Measurements from ENCODE around the gene ATP2A3.

Gene ATP2A3

GRCh38 chr17:3915581-3915994 is 48.6 kb downstream of the ATP2A3 start:
- Histone ChIP-seq H3K27ac (no peak overlapping the region), H3K4me3 (no peak overlapping the region), H3K9ac (ENCODE audit: insufficient read length) (no peak overlapping the region), H3K36me3 (ENCODE audit: insufficient read depth, low read length) (no peaks in the 10 kb centered on the region), H3K9me3 (ENCODE audit: low read depth, low read length) (no peaks in the 10 kb centered on the region)
- TF ChIP-seq FOXP2 (optimal IDR thresholded peaks at IDR 0.05; ENCODE audit: control extremely low read depth, extremely low read length, insufficient read depth) (no peak), POLR2AphosphoS5 (IDR thresholded peaks at IDR 0.05; ENCODE audit: borderline replicate concordance, low read depth, low read length) (no peak), EZH2 (IDR thresholded peaks at IDR 0.05) (no peak)
- DNase-seq (ENCODE audit: low read depth, low spot score) = no peak

- no peaks in the 10 kb centered on the region for H3K9me3 ChIP-seq (ENCODE audit: low read depth, low read length)
- no peak overlapping the region for H3K27ac ChIP-seq
- no peak overlapping the region for H3K4me3 ChIP-seq
- no peaks in the 10 kb centered on the region for H3K36me3 ChIP-seq (ENCODE audit: insufficient read depth, low read length)
- no peak overlapping the region for H3K9ac ChIP-seq (ENCODE audit: insufficient read length)
- no peak for TF ChIP-seq EZH2 (IDR thresholded peaks at IDR 0.05)
- no peak for TF ChIP-seq POLR2AphosphoS5 (IDR thresholded peaks at IDR 0.05; ENCODE audit: borderline replicate concordance, low read depth, low read length)
- TF ChIP-seq FOXP2 (optimal IDR thresholded peaks at IDR 0.05; ENCODE audit: control extremely low read depth, extremely low read length, insufficient read depth) = no peak
- no peak for DNase-seq (ENCODE audit: low read depth, low spot score)
These were observed 49.9 kb downstream of the ATP2A3 start for GRCh38 chr17:3914312-3914670.

- Histone ChIP-seq H3K4me3 (no peak overlapping the region), H3K9ac (ENCODE audit: insufficient read length) (no peak overlapping the region), H3K9me3 (ENCODE audit: low read depth, low read length) (no peaks in the 10 kb centered on the region), H3K36me3 (ENCODE audit: insufficient read depth, low read length) (no peaks in the 10 kb centered on the region), H3K27ac (no peak overlapping the region)
- TF ChIP-seq EZH2 (IDR thresholded peaks at IDR 0.05) (no peak), POLR2AphosphoS5 (IDR thresholded peaks at IDR 0.05; ENCODE audit: borderline replicate concordance, low read depth, low read length) (no peak), FOXP2 (optimal IDR thresholded peaks at IDR 0.05; ENCODE audit: control extremely low read depth, extremely low read length, insufficient read depth) (no peak)
- no peak for DNase-seq (ENCODE audit: low read depth, low spot score)
These were observed 50.5 kb downstream of the ATP2A3 start for GRCh38 chr17:3913531-3914311.

GRCh38 chr17:3912827-3913226 is 51.4 kb downstream of the ATP2A3 start:
- no peak overlapping the region for H3K27ac ChIP-seq
- TF ChIP-seq EZH2 (IDR thresholded peaks at IDR 0.05) (no peak), FOXP2 (optimal IDR thresholded peaks at IDR 0.05; ENCODE audit: control extremely low read depth, extremely low read length, insufficient read depth) (no peak), POLR2AphosphoS5 (IDR thresholded peaks at IDR 0.05; ENCODE audit: borderline replicate concordance, low read depth, low read length) (no peak)
- no peaks in the 10 kb centered on the region for H3K36me3 ChIP-seq (ENCODE audit: insufficient read depth, low read length)
- no peak overlapping the region for H3K9ac ChIP-seq (ENCODE audit: insufficient read length)
- H3K4me3 ChIP-seq = no peak overlapping the region
- H3K9me3 ChIP-seq (ENCODE audit: low read depth, low read length) = no peaks in the 10 kb centered on the region
- DNase-seq (ENCODE audit: low read depth, low spot score) = no peak

GRCh38 chr17:3911271-3912053 is 52.8 kb downstream of the ATP2A3 start:
- Histone ChIP-seq H3K9ac (ENCODE audit: insufficient read length) (no peak overlapping the region), H3K4me3 (no peak overlapping the region), H3K9me3 (ENCODE audit: low read depth, low read length) (no peaks in the 10 kb centered on the region), H3K27ac (no peak overlapping the region), H3K36me3 (ENCODE audit: insufficient read depth, low read length) (no peaks in the 10 kb centered on the region)
- no peak for DNase-seq (ENCODE audit: low read depth, low spot score)
- TF ChIP-seq EZH2 (IDR thresholded peaks at IDR 0.05) (no peak), POLR2AphosphoS5 (IDR thresholded peaks at IDR 0.05; ENCODE audit: borderline replicate concordance, low read depth, low read length) (no peak), FOXP2 (optimal IDR thresholded peaks at IDR 0.05; ENCODE audit: control extremely low read depth, extremely low read length, insufficient read depth) (no peak)

GRCh38 chr17:3910420-3911270 is 53.6 kb downstream of the ATP2A3 start:
- no peak for DNase-seq (ENCODE audit: low read depth, low spot score)
- Histone ChIP-seq H3K27ac (no peak overlapping the region), H3K9me3 (ENCODE audit: low read depth, low read length) (no peaks in the 10 kb centered on the region), H3K36me3 (ENCODE audit: insufficient read depth, low read length) (no peaks in the 10 kb centered on the region), H3K9ac (ENCODE audit: insufficient read length) (no peak overlapping the region), H3K4me3 (no peak overlapping the region)
- no peak for TF ChIP-seq FOXP2 (optimal IDR thresholded peaks at IDR 0.05; ENCODE audit: control extremely low read depth, extremely low read length, insufficient read depth)
- no peak for TF ChIP-seq POLR2AphosphoS5 (IDR thresholded peaks at IDR 0.05; ENCODE audit: borderline replicate concordance, low read depth, low read length)
- no peak for TF ChIP-seq EZH2 (IDR thresholded peaks at IDR 0.05)

GRCh38 chr17:3909257-3909656 is 55.0 kb downstream of the ATP2A3 start:
- TF ChIP-seq FOXP2 (optimal IDR thresholded peaks at IDR 0.05; ENCODE audit: control extremely low read depth, extremely low read length, insufficient read depth) (no peak), POLR2AphosphoS5 (IDR thresholded peaks at IDR 0.05; ENCODE audit: borderline replicate concordance, low read depth, low read length) (no peak), EZH2 (IDR thresholded peaks at IDR 0.05) (no peak)
- H3K9me3 ChIP-seq (ENCODE audit: low read depth, low read length) = no peaks in the 10 kb centered on the region
- H3K36me3 ChIP-seq (ENCODE audit: insufficient read depth, low read length) = no peaks in the 10 kb centered on the region
- no peak for DNase-seq (ENCODE audit: low read depth, low spot score)
- no peak overlapping the region for H3K27ac ChIP-seq
- no peak overlapping the region for H3K9ac ChIP-seq (ENCODE audit: insufficient read length)
- H3K4me3 ChIP-seq = no peak overlapping the region
